HepG2 (cell line): Measurements from ENCODE around the gene KLHL3. TPM values are rescaled to one million over a fixed set of nuclear protein-coding genes. Genes with fewer than 3 reads are reported as not detected.

ENCODE experiments used
- ATF7 ChIP-seq, 2 experiments: fragments of 450-650 bp in 1 of 2; sonication (generic) in 1 of 2; formaldehyde crosslinking in 1 of 2; IDR thresholded peaks; 2 replicates each; pipeline versions ENCODE4 v1.4.0 to v1.6.1; 2016 to 2020; ENCODE audit warnings: antibody characterized with exemption in 1 of 2, mild to moderate bottlenecking in 1 of 2, missing genetic modification reagents in 1 of 2
- FOXP1 ChIP-seq, 2 experiments: fragments of 450-650 bp in 1 of 2; IDR thresholded peaks; 2 replicates each; pipeline ENCODE4 v1.6.1; 2017 to 2018; ENCODE audit warnings: antibody characterized with exemption in 1 of 2
- GABPB1 ChIP-seq: IDR thresholded peaks from 2 replicates; pipeline ENCODE4 v1.6.1; 2016; ENCODE audit warnings: mild to moderate bottlenecking, missing genetic modification reagents, moderate library complexity, missing compliant biosample characterization
- GATAD1 ChIP-seq: IDR thresholded peaks from 2 replicates; pipeline ENCODE4 v1.6.1; 2016; ENCODE audit warnings: missing genetic modification reagents, missing compliant biosample characterization
- GLMP ChIP-seq: sonication (generic); formaldehyde crosslinking; IDR thresholded peaks from 2 replicates; pipeline ENCODE4 v1.9.0; 2021; ENCODE audit warnings: missing genetic modification reagents, mild to moderate bottlenecking, borderline replicate concordance
- GPBP1L1 ChIP-seq: sonication (generic); formaldehyde crosslinking; IDR thresholded peaks from 2 replicates; pipeline ENCODE4 v1.5.0; 2020; ENCODE audit warnings: mild to moderate bottlenecking, missing genetic modification reagents
- IRF9 ChIP-seq: sonication (generic); formaldehyde crosslinking; IDR thresholded peaks from 2 replicates; pipeline ENCODE4 v1.8.0; 2022; ENCODE audit warnings: missing genetic modification reagents, mild to moderate bottlenecking, borderline replicate concordance
- KLF13 ChIP-seq: sonication (generic); formaldehyde crosslinking; IDR thresholded peaks from 2 replicates; pipeline ENCODE4 v1.4.0; 2020; ENCODE audit warnings: mild to moderate bottlenecking, missing genetic modification reagents
- NR3C1 ChIP-seq: sonication (generic); formaldehyde crosslinking; IDR thresholded peaks from 2 replicates; pipeline ENCODE4 v1.4.0; 2020; ENCODE audit warnings: missing genetic modification reagents
- SP1 ChIP-seq, 2 experiments: fragments of 450-650 bp in 1 of 2; sonication (generic) in 1 of 2; formaldehyde crosslinking in 1 of 2; IDR thresholded peaks; 2 replicates each; pipeline versions ENCODE4 v1.4.0 to v1.6.1; 2016 to 2020; ENCODE audit warnings: missing genetic modification reagents in 1 of 2
- SP4 ChIP-seq: sonication (generic); formaldehyde crosslinking; IDR thresholded peaks from 2 replicates; pipeline ENCODE4 v1.8.1; 2023; ENCODE audit warnings: mild to moderate bottlenecking, missing genetic modification reagents
- TEAD3 ChIP-seq: optimal IDR thresholded peaks from 2 replicates; pipeline ENCODE3; 2016; ENCODE audit warnings: borderline replicate concordance
- THAP8 ChIP-seq: sonication (generic); formaldehyde crosslinking; IDR thresholded peaks from 2 replicates; pipeline ENCODE4 v1.5.1; 2020; ENCODE audit warnings: missing genetic modification reagents, mild to moderate bottlenecking, borderline replicate concordance
- ZBTB46 ChIP-seq: sonication (generic); formaldehyde crosslinking; IDR thresholded peaks from 2 replicates; pipeline ENCODE4 v1.4.0; 2020; ENCODE audit warnings: mild to moderate bottlenecking, missing genetic modification reagents, borderline replicate concordance
- ZC3H4 ChIP-seq: sonication (generic); formaldehyde crosslinking; IDR thresholded peaks from 2 replicates; pipeline ENCODE4 v1.4.0; 2020; ENCODE audit warnings: missing genetic modification reagents, borderline replicate concordance
- ZNF253 ChIP-seq: sonication (generic); formaldehyde crosslinking; IDR thresholded peaks from 2 replicates; pipeline ENCODE4 v1.8.0; 2022; ENCODE audit warnings: mild to moderate bottlenecking, missing genetic modification reagents, borderline replicate concordance
- ZSCAN21 ChIP-seq: sonication (generic); formaldehyde crosslinking; IDR thresholded peaks from 2 replicates; pipeline ENCODE4 v1.8.0; 2022; ENCODE audit warnings: mild to moderate bottlenecking, missing genetic modification reagents, moderate library complexity, borderline replicate concordance
- ZXDC ChIP-seq: sonication (generic); formaldehyde crosslinking; IDR thresholded peaks from 2 replicates; pipeline ENCODE4 v1.5.0; 2020; ENCODE audit warnings: mild to moderate bottlenecking, missing genetic modification reagents
- polyA plus RNA-seq, 8 experiments: library from polyadenylated mRNA; depleted of rRNA in 3 of 8; stranded (reverse) in 7 of 8; unstranded in 1 of 8; fragments of >200 nt; fragmentation: Illumina TruSeq in 4 of 8; extraction: Trizol in 4 of 8; gene quantifications; 2 replicates each; pipeline versions ENCODE4 v1.2.1 to v1.2.3, GENCODE V29; 2011 to 2016; ENCODE audit warnings: low read depth in 4 of 8, missing spikeins in 1 of 8, mixed read lengths in 1 of 8; ENCODE audit not compliant: insufficient read depth in 1 of 8
- total RNA-seq, 5 experiments: library from RNA; depleted of rRNA; stranded (reverse); fragments of >200 nt; fragmentation: Illumina TruSeq; extraction: Trizol; gene quantifications; 2 replicates each; pipeline ENCODE4 v1.2.3, GENCODE V29; 2016; ENCODE audit warnings: low read depth in 1 of 5

Gene KLHL3
- total and polyA plus RNA-seq, 2 of the 13 experiments (the other 11 are each of a cell fraction or from before 2014, with no cell fraction given), result 0.02 to 0.08 TPM

GRCh38 chr5:137754961-137755762, 19.3 kb upstream of the KLHL3 start (continued):
- TF ChIP-seq ZSCAN21 (CRISPR knock-in tag) (no peak), ZBTB46 (CRISPR knock-in tag) (no peak), SP1 (IDR thresholded peaks at IDR 0.05) (no peak), SP1 (CRISPR knock-in tag; IDR thresholded peaks at IDR 0.05) (no peak), GLMP (CRISPR knock-in tag) (no peak), GATAD1 (CRISPR knock-in tag) (no peak), GPBP1L1 (CRISPR knock-in tag) (no peak), SP4 (CRISPR knock-in tag) (no peak), TEAD3 (CRISPR knock-in tag) (no peak), FOXP1 (IDR thresholded peaks at IDR 0.05) (no peak), FOXP1 (CRISPR knock-in tag; IDR thresholded peaks at IDR 0.05) (no peak), NR3C1 (CRISPR knock-in tag) (no peak), GABPB1 (CRISPR knock-in tag) (no peak), KLF13 (no peak), ATF7 (IDR thresholded peaks at IDR 0.05) (no peak), ATF7 (CRISPR knock-in tag; IDR thresholded peaks at IDR 0.05) (no peak), ZXDC (no peak), IRF9 (CRISPR knock-in tag) (no peak), ZC3H4 (CRISPR knock-in tag) (no peak), ZNF253 (CRISPR knock-in tag) (no peak), THAP8 (0 out of 2 replicates have a peak, but pooled peaks have one; percentile 9)
